ENCODE results near the gene TAS2R60. TPM values are rescaled to one million over a fixed set of nuclear protein-coding genes. Genes with fewer than 3 reads are reported as not detected.

TAS2R60 gene
- total and polyA plus RNA-seq, 2 experiments from 2014 or later, result 0.37 to 4.0 TPM

GRCh38 chr7:143454091-143454680 lies 10.9 kb downstream of the TAS2R60 start:
- H3K4me3 ChIP-seq, result no peak overlapping the region
- no peaks in the 10 kb centered on the region for H4K20me1 ChIP-seq (replicated peaks; ENCODE audit: insufficient read depth)
- no peak for TF ChIP-seq JUNB (IDR thresholded peaks at IDR 0.05; ENCODE audit: unreplicated experiment)
- TF ChIP-seq NANOG (IDR thresholded peaks at IDR 0.05; ENCODE audit: borderline replicate concordance), result no peak
- TF ChIP-seq EZH2 (IDR thresholded peaks at IDR 0.05; ENCODE audit: low read depth, unreplicated experiment), result no peak
- TF ChIP-seq, protein P1, sequence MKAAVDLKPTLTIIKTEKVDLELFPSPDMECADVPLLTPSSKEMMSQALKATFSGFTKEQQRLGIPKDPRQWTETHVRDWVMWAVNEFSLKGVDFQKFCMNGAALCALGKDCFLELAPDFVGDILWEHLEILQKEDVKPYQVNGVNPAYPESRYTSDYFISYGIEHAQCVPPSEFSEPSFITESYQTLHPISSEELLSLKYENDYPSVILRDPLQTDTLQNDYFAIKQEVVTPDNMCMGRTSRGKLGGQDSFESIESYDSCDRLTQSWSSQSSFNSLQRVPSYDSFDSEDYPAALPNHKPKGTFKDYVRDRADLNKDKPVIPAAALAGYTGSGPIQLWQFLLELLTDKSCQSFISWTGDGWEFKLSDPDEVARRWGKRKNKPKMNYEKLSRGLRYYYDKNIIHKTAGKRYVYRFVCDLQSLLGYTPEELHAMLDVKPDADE (IDR thresholded peaks at IDR 0.05), result no peak
- no peak for TF ChIP-seq POLR2AphosphoS5 (IDR thresholded peaks at IDR 0.05; ENCODE audit: low read depth)
- TF ChIP-seq, protein P2, sequence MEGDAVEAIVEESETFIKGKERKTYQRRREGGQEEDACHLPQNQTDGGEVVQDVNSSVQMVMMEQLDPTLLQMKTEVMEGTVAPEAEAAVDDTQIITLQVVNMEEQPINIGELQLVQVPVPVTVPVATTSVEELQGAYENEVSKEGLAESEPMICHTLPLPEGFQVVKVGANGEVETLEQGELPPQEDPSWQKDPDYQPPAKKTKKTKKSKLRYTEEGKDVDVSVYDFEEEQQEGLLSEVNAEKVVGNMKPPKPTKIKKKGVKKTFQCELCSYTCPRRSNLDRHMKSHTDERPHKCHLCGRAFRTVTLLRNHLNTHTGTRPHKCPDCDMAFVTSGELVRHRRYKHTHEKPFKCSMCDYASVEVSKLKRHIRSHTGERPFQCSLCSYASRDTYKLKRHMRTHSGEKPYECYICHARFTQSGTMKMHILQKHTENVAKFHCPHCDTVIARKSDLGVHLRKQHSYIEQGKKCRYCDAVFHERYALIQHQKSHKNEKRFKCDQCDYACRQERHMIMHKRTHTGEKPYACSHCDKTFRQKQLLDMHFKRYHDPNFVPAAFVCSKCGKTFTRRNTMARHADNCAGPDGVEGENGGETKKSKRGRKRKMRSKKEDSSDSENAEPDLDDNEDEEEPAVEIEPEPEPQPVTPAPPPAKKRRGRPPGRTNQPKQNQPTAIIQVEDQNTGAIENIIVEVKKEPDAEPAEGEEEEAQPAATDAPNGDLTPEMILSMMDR (conservative IDR thresholded peaks at IDR 0.05; ENCODE audit: low read depth in 2 of 2), result no peak
- TF ChIP-seq EZH2phosphoT487 (IDR thresholded peaks at IDR 0.05; ENCODE audit: unreplicated experiment), result no peak
- TF ChIP-seq STAT1 (IDR thresholded peaks at IDR 0.05; ENCODE audit: unreplicated experiment), result no peak
- no peak for TF ChIP-seq CREB1 (CRISPR knock-in tag; IDR thresholded peaks at IDR 0.05; ENCODE audit: low read depth)
- TF ChIP-seq ZNF114 (CRISPR knock-in tag; IDR thresholded peaks at IDR 0.05), result no peak
- TF ChIP-seq ZNF331 (CRISPR knock-in tag; IDR thresholded peaks at IDR 0.05; ENCODE audit: low read depth), result no peak
- no peak overlapping the region for H3K27ac ChIP-seq (ENCODE audit: low read depth)
- no peak overlapping the region for H2AFZ ChIP-seq
- Mint-ChIP-seq H3K27ac (no peak overlapping the region), H3K27me3 (ENCODE audit: insufficient read depth, low read depth, poor library complexity) (peaks cover 4% of the 10 kb centered on the region), H3K36me3 (ENCODE audit: low read depth) (no peaks in the 10 kb centered on the region), H3K9me3 (no peaks in the 10 kb centered on the region), H3K4me3 (no peak overlapping the region), H3K4me1 (peaks cover 5% of the 10 kb centered on the region; the same call in 2 of the 3 replicates)
- DNase-seq (ENCODE audit: low spot score) (no peak), ATAC-seq (no peak)
- no peaks in the 10 kb centered on the region; the same call in 1 of the 2 replicates for H3K4me1 ChIP-seq (ENCODE audit: insufficient read depth)
- H3K4me2 ChIP-seq, result no peak overlapping the region
- H3K79me2 ChIP-seq (replicated peaks; ENCODE audit: insufficient read depth), result no peaks in the 10 kb centered on the region
- H3K27me3 ChIP-seq (ENCODE audit: insufficient read depth), result no peaks in the 10 kb centered on the region
- H3F3A ChIP-seq (replicated peaks; ENCODE audit: low read depth), result no peaks in the 10 kb centered on the region
- H3K9me2 ChIP-seq (ENCODE audit: insufficient read depth), result no peaks in the 10 kb centered on the region; the same call in 1 of the 2 replicates
- H3K36me3 ChIP-seq (ENCODE audit: insufficient read depth), result no peaks in the 10 kb centered on the region

GRCh38 chr7:143455491-143455890 lies 12.2 kb downstream of the TAS2R60 start:
- no peak overlapping the region for H3K4me3 ChIP-seq
- no peak overlapping the region for H3K27ac ChIP-seq (ENCODE audit: low read depth)
- H4K20me1 ChIP-seq (replicated peaks; ENCODE audit: insufficient read depth), result no peaks in the 10 kb centered on the region
- no peaks in the 10 kb centered on the region for H3K27me3 ChIP-seq (ENCODE audit: insufficient read depth)
- no peak overlapping the region for H3K4me2 ChIP-seq
- Mint-ChIP-seq H3K9me3 (no peaks in the 10 kb centered on the region), H3K36me3 (ENCODE audit: low read depth) (peaks cover under 1% of the 10 kb centered on the region; the same call in 1 of the 3 replicates), H3K27ac (no peak overlapping the region), H3K4me1 (peaks cover 5% of the 10 kb centered on the region; the same call in 2 of the 3 replicates), H3K4me3 (no peak overlapping the region), H3K27me3 (ENCODE audit: insufficient read depth, low read depth, poor library complexity) (peaks cover 4% of the 10 kb centered on the region)
- no peaks in the 10 kb centered on the region; the same call in 1 of the 2 replicates for H3K9me2 ChIP-seq (ENCODE audit: insufficient read depth)
- no peaks in the 10 kb centered on the region for H3F3A ChIP-seq (replicated peaks; ENCODE audit: low read depth)
- DNase-seq (ENCODE audit: low spot score) (no peak), ATAC-seq (no peak)
- TF ChIP-seq EZH2 (IDR thresholded peaks at IDR 0.05; ENCODE audit: low read depth, unreplicated experiment) (no peak), EZH2phosphoT487 (IDR thresholded peaks at IDR 0.05; ENCODE audit: unreplicated experiment) (no peak), CREB1 (CRISPR knock-in tag; IDR thresholded peaks at IDR 0.05; ENCODE audit: low read depth) (no peak), NANOG (IDR thresholded peaks at IDR 0.05; ENCODE audit: borderline replicate concordance) (no peak)
- TF ChIP-seq, protein P1 (IDR thresholded peaks at IDR 0.05), result no peak
- H2AFZ ChIP-seq, result no peak overlapping the region
- H3K36me3 ChIP-seq (ENCODE audit: insufficient read depth), result no peaks in the 10 kb centered on the region
- no peaks in the 10 kb centered on the region; the same call in 1 of the 2 replicates for H3K4me1 ChIP-seq (ENCODE audit: insufficient read depth)
- no peaks in the 10 kb centered on the region for H3K79me2 ChIP-seq (replicated peaks; ENCODE audit: insufficient read depth)
